HG03354 (cell line): Measurements from ENCODE around the gene KRTAP24-1.

ENCODE experiments used
- ATAC-seq: cut with Tn5 transposase; IDR thresholded peaks from one replicate; pipeline ENCODE4 v1.9.1; 2021; ENCODE audit warnings: mild to moderate bottlenecking; ENCODE audit not compliant: unreplicated experiment, poor library complexity, severe bottlenecking

KRTAP24-1 gene

GRCh38 chr21:30282850-30283249 lies at the start of gene KRTAP24-1:
KRTAP24-1 (minus strand) TSS chr21:30282950; CDS start chr21:30282932, 18 bp downstream.
- ATAC-seq, result no peak

- no peak for ATAC-seq
Measured at GRCh38 chr21:30329203-30329875, 46.6 kb upstream of the KRTAP24-1 start.

- ATAC-seq, result no peak
Measured at GRCh38 chr21:30326390-30326789, 43.6 kb upstream of the KRTAP24-1 start.

GRCh38 chr21:30320215-30320614 lies 37.5 kb upstream of the KRTAP24-1 start, which contains the start of gene KRTAP26-1:
KRTAP26-1 (minus strand) TSS chr21:30320315; CDS start chr21:30320035, 280 bp downstream.
- no peak for ATAC-seq

GRCh38 chr21:30315701-30316100 lies 33.0 kb upstream of the KRTAP24-1 start:
- no peak for ATAC-seq

- ATAC-seq, result no peak
Measured at GRCh38 chr21:30306884-30307283, 24.1 kb upstream of the KRTAP24-1 start.

GRCh38 chr21:30305136-30305535 lies 22.4 kb upstream of the KRTAP24-1 start:
- ATAC-seq, result no peak

- no peak for ATAC-seq
Measured at GRCh38 chr21:30289215-30289614, 6.5 kb upstream of the KRTAP24-1 start, which contains the start of gene KRTAP25-1. KRTAP25-1 (minus strand) TSS chr21:30289514; CDS start chr21:30289490, 24 bp downstream.

- no peak for ATAC-seq
Measured at GRCh38 chr21:30271611-30272010, 11.1 kb downstream of the KRTAP24-1 start.

GRCh38 chr21:30271156-30271555 lies 11.6 kb downstream of the KRTAP24-1 start:
- no peak for ATAC-seq

- no peak for ATAC-seq
Measured at GRCh38 chr21:30269803-30270530, 12.8 kb downstream of the KRTAP24-1 start.

GRCh38 chr21:30268608-30269197 lies 14.0 kb downstream of the KRTAP24-1 start:
- ATAC-seq, result no peak

- no peak for ATAC-seq
Measured at GRCh38 chr21:30257773-30258172, 25.0 kb downstream of the KRTAP24-1 start.

GRCh38 chr21:30256100-30256499 lies 26.6 kb downstream of the KRTAP24-1 start:
- no peak for ATAC-seq

GRCh38 chr21:30255679-30256078 lies 27.1 kb downstream of the KRTAP24-1 start:
- ATAC-seq, result no peak

- no peak for ATAC-seq
Measured at GRCh38 chr21:30251781-30252180, 31.0 kb downstream of the KRTAP24-1 start.

- ATAC-seq, result no peak
Measured at GRCh38 chr21:30249936-30250335, 32.8 kb downstream of the KRTAP24-1 start.

- no peak for ATAC-seq
Measured at GRCh38 chr21:30248844-30249243, 33.9 kb downstream of the KRTAP24-1 start.

GRCh38 chr21:30245061-30245460 lies 37.7 kb downstream of the KRTAP24-1 start:
- no peak for ATAC-seq

GRCh38 chr21:30243691-30244090 lies 39.1 kb downstream of the KRTAP24-1 start:
- ATAC-seq, result no peak

GRCh38 chr21:30240661-30241060 lies 42.1 kb downstream of the KRTAP24-1 start:
- no peak for ATAC-seq
